CD14-positive monocyte (primary cell): ENCODE measurements around the gene ZNF740. TPM values are rescaled to one million over a fixed set of nuclear protein-coding genes. Genes with fewer than 3 reads are reported as not detected.

Experiments used
- DNase-seq, 3 donors: peaks; one replicate each; pipeline ENCODE4 v3.0.0-alpha.2; 2011 to 2022
- H2AFZ ChIP-seq: 2 replicates; pipeline ENCODE4 v1.6.0; 2012; ENCODE audit warnings: mild to moderate bottlenecking, low read depth, low read length, inconsistent platforms; ENCODE audit not compliant: insufficient read depth, poor library complexity, severe bottlenecking
- H3K27ac ChIP-seq, 2 donors: 1 replicate in 1 of 2; 2 replicates in 1 of 2; pipeline ENCODE4 v1.5.1; 2012 to 2013; ENCODE audit warnings: low read length in 2 of 2, control low read depth in 1 of 2, inconsistent platforms in 1 of 2, low read depth in 1 of 2, mild to moderate bottlenecking in 1 of 2
- H3K27me3 ChIP-seq, 2 donors: one replicate each; pipeline versions ENCODE4 v1.6.0 to v1.6.1; 2011 to 2013; ENCODE audit warnings: low read length in 2 of 2; ENCODE audit not compliant: control insufficient read depth in 2 of 2, insufficient read depth in 2 of 2
- H3K36me3 ChIP-seq, 2 donors: replicated peaks in 1 of 2; 1 replicate in 1 of 2; 2 replicates in 1 of 2; pipeline versions ENCODE4 v1.5.1 to v1.6.1; 2012 to 2013; ENCODE audit warnings: low read length in 2 of 2, control low read depth in 1 of 2, inconsistent platforms in 1 of 2, mild to moderate bottlenecking in 1 of 2; ENCODE audit not compliant: insufficient read depth in 2 of 2, control insufficient read depth in 1 of 2
- H3K4me1 ChIP-seq, 2 donors: 1 replicate in 1 of 2; 2 replicates in 1 of 2; pipeline versions ENCODE4 v1.5.1 to v1.6.1; 2012 to 2013; ENCODE audit warnings: low read length in 2 of 2, control low read depth in 1 of 2, inconsistent platforms in 1 of 2, mild to moderate bottlenecking in 1 of 2, moderate library complexity in 1 of 2; ENCODE audit not compliant: insufficient read depth in 2 of 2, control insufficient read depth in 1 of 2
- H3K4me2 ChIP-seq: replicated peaks from 2 replicates; pipeline ENCODE3; 2012; ENCODE audit warnings: low read length, moderate library complexity, mild to moderate bottlenecking; ENCODE audit not compliant: poor library complexity, severe bottlenecking; ENCODE audit errors: extremely low read depth
- H3K4me3 ChIP-seq, 3 experiments: fragments of 200-600 bp in 1 of 3; sonication (generic) in 1 of 3; replicated peaks in 1 of 3; 1 replicate in 2 of 3; 2 replicates in 1 of 3; pipeline ENCODE4 v1.5.1; 2011 to 2013; ENCODE audit warnings: low read length in 3 of 3, mild to moderate bottlenecking in 3 of 3, control low read depth in 2 of 3, low read depth in 2 of 3, inconsistent platforms in 1 of 3, moderate library complexity in 1 of 3
- H3K79me2 ChIP-seq: 2 replicates; pipeline ENCODE4 v1.6.0; 2012; ENCODE audit warnings: mild to moderate bottlenecking, control low read depth, inconsistent platforms, low read length, moderate library complexity; ENCODE audit not compliant: insufficient read depth
- H3K9ac ChIP-seq: 2 replicates; pipeline ENCODE4 v1.6.0; 2017; ENCODE audit warnings: low read length, mild to moderate bottlenecking; ENCODE audit not compliant: insufficient read depth, poor library complexity, severe bottlenecking
- H3K9me3 ChIP-seq, 2 donors: replicated peaks in 1 of 2; 1 replicate in 1 of 2; 2 replicates in 1 of 2; pipeline versions ENCODE4 v1.5.1 to v1.6.1; 2012 to 2013; ENCODE audit warnings: low read length in 2 of 2, control low read depth in 1 of 2; ENCODE audit not compliant: control insufficient read depth in 1 of 2, insufficient read depth in 1 of 2
- H4K20me1 ChIP-seq: 2 replicates; pipeline ENCODE4 v1.6.0; 2012; ENCODE audit warnings: mild to moderate bottlenecking, low read length, control low read depth, moderate library complexity; ENCODE audit not compliant: insufficient read depth
- H3K27ac Mint-ChIP-seq, 7 donors: one replicate each; pipeline ENCODE4 v1.8.0; 2020; ENCODE audit warnings: mild to moderate bottlenecking in 7 of 7, mixed read lengths in 7 of 7, moderate library complexity in 6 of 7, inconsistent platforms in 2 of 7
- H3K27me3 Mint-ChIP-seq, 3 donors: one replicate each; pipeline ENCODE4 v1.8.0; 2021 to 2022; ENCODE audit warnings: low read depth in 3 of 3, mild to moderate bottlenecking in 3 of 3, mixed read lengths in 3 of 3, moderate library complexity in 3 of 3, inconsistent platforms in 1 of 3
- H3K36me3 Mint-ChIP-seq, 2 donors: one replicate each; pipeline ENCODE4 v1.8.0; 2020; ENCODE audit warnings: mixed read lengths in 2 of 2, inconsistent platforms in 1 of 2, mild to moderate bottlenecking in 1 of 2
- H3K4me1 Mint-ChIP-seq: one replicate; pipeline ENCODE4 v1.8.0; 2020; ENCODE audit warnings: mild to moderate bottlenecking, mixed read lengths
- H3K4me3 Mint-ChIP-seq, 2 donors: one replicate each; pipeline ENCODE4 v1.8.0; 2020; ENCODE audit warnings: mild to moderate bottlenecking in 2 of 2, mixed read lengths in 2 of 2, moderate library complexity in 1 of 2
- H3K9me3 Mint-ChIP-seq, 7 donors: one replicate each; pipeline ENCODE4 v1.8.0; 2020 to 2022; ENCODE audit warnings: mixed read lengths in 7 of 7, mild to moderate bottlenecking in 6 of 7, moderate library complexity in 6 of 7, inconsistent platforms in 2 of 7
- WGBS: methylation state at CpG from one replicate; pipeline ENCODE4 v1.1.5; 2013; ENCODE audit warnings: missing lambda C conversion rate; ENCODE audit not compliant: insufficient coverage; 5-methylcytosine and 5-hydroxymethylcytosine counted together
- intact Hi-C, 2 donors: fragments of 100-400 bp; cut with micrococcal nuclease; formaldehyde crosslinking; loops; one replicate each; pipeline versions ENCODE4 v1.15.0 to v1.15.1; 2023
- polyA plus RNA-seq, 3 donors: library from polyadenylated mRNA; depleted of rRNA in 1 of 3; unstranded in 2 of 3; stranded (reverse) in 1 of 3; fragments of 300-500 nt in 2 of 3; fragments of >200 nt in 1 of 3; fragmentation: Illumina TruSeq in 2 of 3; gene quantifications; 1 replicate in 2 of 3; 2 replicates in 1 of 3; pipeline ENCODE4 v1.2.3, GENCODE V29; 2012 to 2021
- TF ChIP-seq, protein P1 (sequence below): fragments of 200-600 bp; IDR thresholded peaks from one replicate; pipeline ENCODE4 v1.8.0; 2022; ENCODE audit warnings: antibody characterized with exemption, mild to moderate bottlenecking

Gene ZNF740
- polyA plus RNA-seq, 3 donors, result 0.74 to 15.4 (median 1.3) TPM

DNA sequence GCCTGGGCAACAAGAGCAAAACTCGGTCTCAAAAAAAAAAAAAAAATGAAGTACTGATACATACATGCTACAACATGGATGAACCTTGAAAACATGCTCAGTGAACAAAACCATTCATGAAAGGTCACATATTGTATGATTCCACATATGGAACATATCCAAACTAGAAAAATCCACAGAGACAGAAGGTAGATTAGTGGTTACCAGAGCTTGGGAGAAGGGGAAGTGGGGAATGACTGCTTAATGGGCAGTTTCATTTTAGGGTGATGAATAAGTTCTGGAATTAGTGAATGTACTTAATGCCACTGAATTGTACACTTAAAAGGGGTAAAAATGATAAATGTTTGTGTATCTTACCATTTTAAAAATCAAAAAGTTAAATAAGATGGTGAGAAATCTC lies 23.8 kb downstream of the ZNF740 start:
- Histone ChIP-seq H3K36me3 (no peaks in the 10 kb centered on the region), H3K79me2 (peaks cover 31% of the 10 kb centered on the region), H3K9me3 (no peaks in the 10 kb centered on the region), H3K9ac (no peak overlapping the region), H3K4me2 (no peak overlapping the region), H2AFZ (no peak overlapping the region), H3K4me3 (no peak overlapping the region), H3K27ac (no peak overlapping the region), H3K27me3 (no peaks in the 10 kb centered on the region), H4K20me1 (no peaks in the 10 kb centered on the region), H3K4me1 (peaks cover 70 to 78% of the 10 kb centered on the region in 2 donors)
- peaks cover 71% of the 10 kb centered on the region for H3K4me1 Mint-ChIP-seq
- H3K4me3 Mint-ChIP-seq, result no peak overlapping the region
- H3K36me3 Mint-ChIP-seq, result peaks cover 0 to 6% of the 10 kb centered on the region in 2 donors
- H3K27ac Mint-ChIP-seq, result peak overlapping the region in 1 of 7 donors; percentile 38
- H3K27me3 Mint-ChIP-seq, result peaks cover 0 to 3% (median 2%) of the 10 kb centered on the region in 3 donors
- WGBS, result no CpG with 5 or more reads among the region's 1 CpG
- TF ChIP-seq, protein P1, sequence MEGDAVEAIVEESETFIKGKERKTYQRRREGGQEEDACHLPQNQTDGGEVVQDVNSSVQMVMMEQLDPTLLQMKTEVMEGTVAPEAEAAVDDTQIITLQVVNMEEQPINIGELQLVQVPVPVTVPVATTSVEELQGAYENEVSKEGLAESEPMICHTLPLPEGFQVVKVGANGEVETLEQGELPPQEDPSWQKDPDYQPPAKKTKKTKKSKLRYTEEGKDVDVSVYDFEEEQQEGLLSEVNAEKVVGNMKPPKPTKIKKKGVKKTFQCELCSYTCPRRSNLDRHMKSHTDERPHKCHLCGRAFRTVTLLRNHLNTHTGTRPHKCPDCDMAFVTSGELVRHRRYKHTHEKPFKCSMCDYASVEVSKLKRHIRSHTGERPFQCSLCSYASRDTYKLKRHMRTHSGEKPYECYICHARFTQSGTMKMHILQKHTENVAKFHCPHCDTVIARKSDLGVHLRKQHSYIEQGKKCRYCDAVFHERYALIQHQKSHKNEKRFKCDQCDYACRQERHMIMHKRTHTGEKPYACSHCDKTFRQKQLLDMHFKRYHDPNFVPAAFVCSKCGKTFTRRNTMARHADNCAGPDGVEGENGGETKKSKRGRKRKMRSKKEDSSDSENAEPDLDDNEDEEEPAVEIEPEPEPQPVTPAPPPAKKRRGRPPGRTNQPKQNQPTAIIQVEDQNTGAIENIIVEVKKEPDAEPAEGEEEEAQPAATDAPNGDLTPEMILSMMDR, result no peak
- DNase-seq, result peak in 1 of 3 donors; percentile 53
- H3K9me3 Mint-ChIP-seq, result peaks cover 0 to 2% (median 0%) of the 10 kb centered on the region in 7 donors
- intact Hi-C loops, result no loop called here

- H3K27ac Mint-ChIP-seq, result peak overlapping the region; percentile 61 to 90 (median 86)
- peak overlapping the region; percentile 1 to 69 for H3K4me3 Mint-ChIP-seq
- H3K9me3 ChIP-seq, result no peaks in the 10 kb centered on the region
- H3K27me3 ChIP-seq, result no peaks in the 10 kb centered on the region
- peaks cover 0 to 8% of the 10 kb centered on the region in 2 donors for H3K36me3 ChIP-seq
- peak; percentile 62 to 77 (median 72) for DNase-seq
- peaks cover 0 to 2% (median 0%) of the 10 kb centered on the region in 7 donors for H3K9me3 Mint-ChIP-seq
- peaks cover 66 to 82% of the 10 kb centered on the region in 2 donors for H3K4me1 ChIP-seq
- H4K20me1 ChIP-seq, result no peaks in the 10 kb centered on the region
- peak overlapping the region; percentile 65 for H2AFZ ChIP-seq
- WGBS, result 15% methylated on average over 5 of the region's 7 CpGs
- peaks cover 0 to 3% (median 2%) of the 10 kb centered on the region in 3 donors for H3K27me3 Mint-ChIP-seq
- TF ChIP-seq, protein P1, result no peak
- H3K27ac ChIP-seq, result peak overlapping the region; percentile 51 to 85
- intact Hi-C loops, result no loop called here
- H3K79me2 ChIP-seq, result peaks cover 38% of the 10 kb centered on the region
- peaks cover 74% of the 10 kb centered on the region for H3K4me1 Mint-ChIP-seq
- H3K9ac ChIP-seq, result peak overlapping the region; percentile 37
- H3K4me2 ChIP-seq, result peak overlapping the region; percentile 64
- peak overlapping the region in 1 of 3 experiments; percentile 52 for H3K4me3 ChIP-seq
- peaks cover 6 to 7% of the 10 kb centered on the region in 2 donors for H3K36me3 Mint-ChIP-seq
Observed at GRCh38 chr12:53205747-53206419, 25.4 kb downstream of the ZNF740 start.
